B cell (primary cell): Measurements from ENCODE around the gene PSMD8.
"Not testable (repeated sequence)": the region's sequence is repeated elsewhere in the genome, so short reads cannot be mapped to it uniquely, and the experiment has no call there.

Experiments used
- CTCF ChIP-seq: fragments of 200-600 bp; IDR thresholded peaks from one replicate; pipeline ENCODE4 v1.8.0; 2022; ENCODE audit warnings: antibody characterized with exemption, mild to moderate bottlenecking
- EZH2 ChIP-seq: IDR thresholded peaks from 2 replicates; pipeline ENCODE4 v1.6.1; 2012; ENCODE audit warnings: borderline replicate concordance, low read depth, mild to moderate bottlenecking, moderate library complexity, low read length; ENCODE audit not compliant: insufficient read depth, poor library complexity, severe bottlenecking

- TF ChIP-seq CTCF, EZH2: not testable (repeated sequence)
Observed at GRCh38 chr19:38339011-38339410, 35.4 kb upstream of the PSMD8 start.
